ENCODE results near the gene WIPF3. TPM values are rescaled to one million over a fixed set of nuclear protein-coding genes. Genes with fewer than 3 reads are reported as not detected.

The WIPF3 gene
- total and polyA plus RNA-seq, 2 donors (not counting 1 experiment from before 2014, with no cell fraction given): not detected

GRCh38 chr7:29770371-29770770 is 35.9 kb upstream of the WIPF3 start:
- no peak for DNase-seq
- H3K4me3 ChIP-seq (ENCODE audit: control extremely low read depth in 1 of 5, extremely low read depth in 1 of 5, insufficient read depth in 1 of 5, low read depth in 2 of 5, low read length in 4 of 5): no peak overlapping the region
- no peaks in the 10 kb centered on the region for H4K20me1 ChIP-seq (ENCODE audit: control insufficient read depth, insufficient read depth, low read length, poor library complexity, severe bottlenecking)
- Mint-ChIP-seq H3K4me1 (no peaks in the 10 kb centered on the region), H3K27ac (no peak overlapping the region), H3K4me3 (no peak overlapping the region), H3K27me3 (peaks cover 16% of the 10 kb centered on the region), H3K9me3 (ENCODE audit: insufficient read depth) (peaks cover 3% of the 10 kb centered on the region)
- no peak overlapping the region for H3K4me2 ChIP-seq (replicated peaks; ENCODE audit: low read depth, low read length, poor library complexity, severe bottlenecking)
- no peak overlapping the region for H3K9ac ChIP-seq (ENCODE audit: low read length)
- H3K36me3 ChIP-seq (replicated peaks in 1 of 2; ENCODE audit: control extremely low read depth in 1 of 2, control insufficient read depth in 1 of 2, extremely low read depth in 1 of 2, insufficient read depth in 2 of 2, low read length in 1 of 2): no peaks in the 10 kb centered on the region
- no peak overlapping the region for H3K27ac ChIP-seq (ENCODE audit: low read length in 2 of 2)
- TF ChIP-seq EZH2 (IDR thresholded peaks at IDR 0.05; ENCODE audit: borderline replicate concordance, insufficient read depth, low read depth, low read length, poor library complexity, severe bottlenecking): no peak
- TF ChIP-seq, protein P1, sequence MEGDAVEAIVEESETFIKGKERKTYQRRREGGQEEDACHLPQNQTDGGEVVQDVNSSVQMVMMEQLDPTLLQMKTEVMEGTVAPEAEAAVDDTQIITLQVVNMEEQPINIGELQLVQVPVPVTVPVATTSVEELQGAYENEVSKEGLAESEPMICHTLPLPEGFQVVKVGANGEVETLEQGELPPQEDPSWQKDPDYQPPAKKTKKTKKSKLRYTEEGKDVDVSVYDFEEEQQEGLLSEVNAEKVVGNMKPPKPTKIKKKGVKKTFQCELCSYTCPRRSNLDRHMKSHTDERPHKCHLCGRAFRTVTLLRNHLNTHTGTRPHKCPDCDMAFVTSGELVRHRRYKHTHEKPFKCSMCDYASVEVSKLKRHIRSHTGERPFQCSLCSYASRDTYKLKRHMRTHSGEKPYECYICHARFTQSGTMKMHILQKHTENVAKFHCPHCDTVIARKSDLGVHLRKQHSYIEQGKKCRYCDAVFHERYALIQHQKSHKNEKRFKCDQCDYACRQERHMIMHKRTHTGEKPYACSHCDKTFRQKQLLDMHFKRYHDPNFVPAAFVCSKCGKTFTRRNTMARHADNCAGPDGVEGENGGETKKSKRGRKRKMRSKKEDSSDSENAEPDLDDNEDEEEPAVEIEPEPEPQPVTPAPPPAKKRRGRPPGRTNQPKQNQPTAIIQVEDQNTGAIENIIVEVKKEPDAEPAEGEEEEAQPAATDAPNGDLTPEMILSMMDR (IDR thresholded peaks at IDR 0.05): no peak
- ChIA-PET POLR2A (no interaction called here), CTCF (no interaction called here)
- intact Hi-C loops (cut with micrococcal nuclease): no loop called here
- H3K79me2 ChIP-seq (ENCODE audit: control insufficient read depth, insufficient read depth, low read length): no peaks in the 10 kb centered on the region
- no peaks in the 10 kb centered on the region for H3K4me1 ChIP-seq (ENCODE audit: control insufficient read depth in 2 of 2, insufficient read depth in 2 of 2, low read length in 2 of 2)
- 83% methylated on average over 4 of the region's 6 CpGs for WGBS (ENCODE audit: insufficient coverage)
- H2AFZ ChIP-seq (ENCODE audit: insufficient read depth, low read depth, low read length, poor library complexity, severe bottlenecking): no peak overlapping the region
- no peak for ATAC-seq (ENCODE audit: low read depth)
- no peaks in the 10 kb centered on the region for H3K9me3 ChIP-seq (ENCODE audit: control extremely low read depth in 1 of 3, control insufficient read depth in 2 of 3, insufficient read depth in 1 of 3, low read length in 2 of 3)
- H3K27me3 ChIP-seq (replicated peaks in 1 of 4; ENCODE audit: control extremely low read depth in 1 of 4, control insufficient read depth in 3 of 4, insufficient read depth in 4 of 4, low read length in 3 of 4): peaks cover 0 to 4% (median 2%) of the 10 kb centered on the region in 4 experiments

- 88% methylated on average over 4 of the region's 4 CpGs for WGBS (ENCODE audit: insufficient coverage)
Measured at GRCh38 chr7:29771081-29771816, 35.1 kb upstream of the WIPF3 start.

More at GRCh38 chr7:29771081-29771816, 35.1 kb upstream of the WIPF3 start:
- Mint-ChIP-seq H3K4me1 (no peaks in the 10 kb centered on the region), H3K27ac (no peak overlapping the region), H3K9me3 (ENCODE audit: insufficient read depth) (peaks cover 3% of the 10 kb centered on the region), H3K27me3 (peaks cover 17% of the 10 kb centered on the region), H3K4me3 (no peak overlapping the region)
- no peak for ATAC-seq (ENCODE audit: low read depth)
- TF ChIP-seq, protein P1 (IDR thresholded peaks at IDR 0.05): no peak
- TF ChIP-seq EZH2 (IDR thresholded peaks at IDR 0.05; ENCODE audit: borderline replicate concordance, insufficient read depth, low read depth, low read length, poor library complexity, severe bottlenecking): no peak
- Histone ChIP-seq H3K36me3 (replicated peaks in 1 of 2; ENCODE audit: control extremely low read depth in 1 of 2, control insufficient read depth in 1 of 2, extremely low read depth in 1 of 2, insufficient read depth in 2 of 2, low read length in 1 of 2) (no peaks in the 10 kb centered on the region), H3K4me1 (ENCODE audit: control insufficient read depth in 2 of 2, insufficient read depth in 2 of 2, low read length in 2 of 2) (no peaks in the 10 kb centered on the region), H3K27me3 (replicated peaks in 1 of 4; ENCODE audit: control extremely low read depth in 1 of 4, control insufficient read depth in 3 of 4, insufficient read depth in 4 of 4, low read length in 3 of 4) (peaks cover 0 to 3% (median 0%) of the 10 kb centered on the region in 4 experiments), H3K27ac (ENCODE audit: low read length in 2 of 2) (no peak overlapping the region), H3K9me3 (ENCODE audit: control extremely low read depth in 1 of 3, control insufficient read depth in 2 of 3, insufficient read depth in 1 of 3, low read length in 2 of 3) (no peaks in the 10 kb centered on the region), H3K9ac (ENCODE audit: low read length) (no peak overlapping the region), H2AFZ (ENCODE audit: insufficient read depth, low read depth, low read length, poor library complexity, severe bottlenecking) (no peak overlapping the region), H4K20me1 (ENCODE audit: control insufficient read depth, insufficient read depth, low read length, poor library complexity, severe bottlenecking) (no peaks in the 10 kb centered on the region), H3K4me2 (replicated peaks; ENCODE audit: low read depth, low read length, poor library complexity, severe bottlenecking) (no peak overlapping the region), H3K4me3 (ENCODE audit: control extremely low read depth in 1 of 5, extremely low read depth in 1 of 5, insufficient read depth in 1 of 5, low read depth in 2 of 5, low read length in 4 of 5) (no peak overlapping the region), H3K79me2 (ENCODE audit: control insufficient read depth, insufficient read depth, low read length) (no peaks in the 10 kb centered on the region)
- CTCF ChIA-PET: no interaction called here
- intact Hi-C loops (cut with micrococcal nuclease): no loop called here
- POLR2A ChIA-PET: no interaction called here
- no peak for DNase-seq
